Spleen (tissue), 11 donors: ENCODE data around the gene RBM22. TPM values are rescaled to one million over a fixed set of nuclear protein-coding genes. Genes with fewer than 3 reads are reported as not detected.

Experiments used
- DNase-seq: peaks from one replicate; pipeline ENCODE4 v3.0.0-alpha.2; 2020
- H3K27ac ChIP-seq, 8 donors: fragments of 200-600 bp; sonication (generic) in 7 of 8; 1 replicate in 4 of 8; 2 replicates in 4 of 8; pipeline versions ENCODE4 v1.5.0 to v1.8.0; 2016 to 2021; ENCODE audit warnings: inconsistent platforms in 4 of 8, mild to moderate bottlenecking in 4 of 8, moderate library complexity in 1 of 8
- H3K27me3 ChIP-seq, 7 donors: fragments of 200-600 bp; sonication (generic) in 6 of 7; replicated peaks in 1 of 7; 1 replicate in 4 of 7; 2 replicates in 3 of 7; pipeline versions ENCODE4 v1.5.0 to v1.8.0; 2016 to 2021; ENCODE audit warnings: inconsistent platforms in 3 of 7, mild to moderate bottlenecking in 1 of 7
- H3K36me3 ChIP-seq, 6 donors: fragments of 200-600 bp; sonication (generic) in 5 of 6; 1 replicate in 4 of 6; 2 replicates in 2 of 6; pipeline versions ENCODE4 v1.5.0 to v1.8.0; 2016 to 2021; ENCODE audit warnings: inconsistent platforms in 2 of 6
- H3K4me1 ChIP-seq, 6 donors: fragments of 200-600 bp; sonication (generic) in 5 of 6; 1 replicate in 3 of 6; 2 replicates in 3 of 6; pipeline versions ENCODE4 v1.5.0 to v1.8.0; 2016 to 2021; ENCODE audit warnings: inconsistent platforms in 3 of 6
- H3K4me3 ChIP-seq, 8 donors: fragments of 200-600 bp; sonication (generic) in 7 of 8; 1 replicate in 4 of 8; 2 replicates in 4 of 8; pipeline versions ENCODE4 v1.5.0 to v1.8.0; 2016 to 2021; ENCODE audit warnings: inconsistent platforms in 4 of 8, mild to moderate bottlenecking in 4 of 8, moderate library complexity in 2 of 8
- H3K9me3 ChIP-seq, 8 donors: fragments of 200-600 bp; sonication (generic) in 7 of 8; 1 replicate in 4 of 8; 2 replicates in 4 of 8; pipeline versions ENCODE4 v1.5.0 to v1.8.0; 2016 to 2021; ENCODE audit warnings: inconsistent platforms in 4 of 8
- CTCF ChIP-seq, 11 experiments: fragments of 200-600 bp in 7 of 11; fragments of 450-650 bp in 4 of 11; sonication (generic) in 4 of 11; IDR thresholded peaks in 8 of 11; conservative IDR thresholded peaks in 3 of 11; 1 replicate in 7 of 11; 2 replicates in 4 of 11; pipeline versions ENCODE4 v1.4.0 to v1.8.0; 2016 to 2021; ENCODE audit warnings: antibody characterized with exemption in 11 of 11, inconsistent platforms in 4 of 11, mild to moderate bottlenecking in 1 of 11
- POLR2A ChIP-seq, 3 donors: fragments of 450-650 bp; IDR thresholded peaks; one replicate each; pipeline ENCODE4 v1.5.1; 2017; ENCODE audit warnings: antibody characterized with exemption in 3 of 3, mild to moderate bottlenecking in 1 of 3
- POLR2AphosphoS5 ChIP-seq, 3 donors: sonication (generic); formaldehyde crosslinking; IDR thresholded peaks; one replicate each; pipeline ENCODE4 v1.5.1; 2017; ENCODE audit warnings: antibody characterized with exemption in 3 of 3
- WGBS, 5 donors: extraction: QIAGEN DNeasy Blood & Tissue Kit in 3 of 5; methylation state at CpG; one replicate each; pipeline versions ENCODE4 v1.1.5 to v1.1.7; 2013 to 2018; 5-methylcytosine and 5-hydroxymethylcytosine counted together
- intact Hi-C: fragments of 100-400 bp; cut with DNase I; formaldehyde crosslinking; loops from one replicate; pipeline ENCODE4 v1.15.0; 2023; ENCODE audit warnings: low total_unique reads
- polyA plus RNA-seq, 3 donors: library from polyadenylated mRNA; stranded (reverse); fragments of 200-250 nt; gene quantifications; one replicate each; pipeline ENCODE4 v1.2.1, GENCODE V29; 2013
- total RNA-seq, 7 donors: library from RNA; depleted of rRNA in 3 of 7; stranded (reverse); fragments of >200 nt in 3 of 7; fragmentation: NEBNext Ultra II Directional in 4 of 7; extraction: Animal tissue kit (Norgen Biotek cat#: 25700) in 4 of 7; gene quantifications; one replicate each; pipeline versions ENCODE4 v1.1.0 to v1.2.1, GENCODE V29; 2016 to 2021
- donor health status: healthy with polysubstance abuse.
- donor health status: DM: no; HTN: no; CAD: no; lungs with moderate emphysema.
- donor health status: DM: no; HTN: no; CAD: no.
- donor health status: Bipolar disorder and iron deficiency.
- donor health status: healthy.
- donor health status: DM: no; HTN: no; CAD: no.
- donor health status: DM: yes; HTN: yes; CAD: no.

The RBM22 gene
- total and polyA plus RNA-seq, 10 donors: 31.4 to 66.9 (median 56.5) TPM

GRCh38 chr5:150648294-150649107 lies 52.4 kb downstream of the RBM22 start:
- Histone ChIP-seq H3K27ac (peak overlapping the region in 5 of 8 donors; percentile 36 to 66 (median 61)), H3K36me3 (peaks cover 0 to 57% (median 22%) of the 10 kb centered on the region in 6 donors), H3K4me1 (peaks cover 16 to 100% (median 62%) of the 10 kb centered on the region in 6 donors), H3K4me3 (no peak overlapping the region), H3K27me3 (no peaks in the 10 kb centered on the region), H3K9me3 (no peaks in the 10 kb centered on the region)
- no peak for DNase-seq
- 86 to 92% (median 91%) methylated on average over 13 to 16 of the region's 16 CpGs for WGBS, 5 donors
- TF ChIP-seq POLR2AphosphoS5 (IDR thresholded peaks at IDR 0.05): no peak
- intact Hi-C loops: no loop called here

GRCh38 chr5:150647275-150648251 lies 53.3 kb downstream of the RBM22 start:
- no peaks in the 10 kb centered on the region for H3K27me3 ChIP-seq
- intact Hi-C loops: no loop called here
- H3K4me3 ChIP-seq: no peak overlapping the region
- H3K9me3 ChIP-seq: no peaks in the 10 kb centered on the region
- peaks cover 24 to 100% (median 68%) of the 10 kb centered on the region in 6 donors for H3K4me1 ChIP-seq
- H3K36me3 ChIP-seq: peaks cover 0 to 48% (median 20%) of the 10 kb centered on the region in 6 donors
- H3K27ac ChIP-seq: peak overlapping the region in 5 of 8 donors; percentile 28 to 61 (median 45)
- TF ChIP-seq CTCF (IDR thresholded peaks at IDR 0.05 in 8 of 11, conservative IDR thresholded peaks at IDR 0.05 in 3 of 11) (no peak), POLR2AphosphoS5 (IDR thresholded peaks at IDR 0.05) (peak in 2 of 3 donors; percentile 31 to 35)
- 61 to 88% (median 78%) methylated on average over 24 to 25 of the region's 25 CpGs for WGBS, 5 donors
- no peak for DNase-seq

- Histone ChIP-seq H3K9me3 (no peaks in the 10 kb centered on the region), H3K36me3 (peaks cover 0 to 25% (median 15%) of the 10 kb centered on the region in 6 donors), H3K27ac (peak overlapping the region in 7 of 8 donors; percentile 9 to 89 (median 83)), H3K4me1 (peaks cover 20 to 100% (median 58%) of the 10 kb centered on the region in 6 donors), H3K27me3 (no peaks in the 10 kb centered on the region), H3K4me3 (no peak overlapping the region)
- no peak for TF ChIP-seq CTCF (IDR thresholded peaks at IDR 0.05 in 8 of 11, conservative IDR thresholded peaks at IDR 0.05 in 3 of 11)
- peak in 1 of 3 donors; percentile 65 for TF ChIP-seq POLR2AphosphoS5 (IDR thresholded peaks at IDR 0.05)
- intact Hi-C loops: no loop called here
- WGBS, 5 donors: 65 to 74% (median 68%) methylated on average over 4 of the region's 4 CpGs
- DNase-seq: no peak
Observed at GRCh38 chr5:150645070-150645700, 55.7 kb downstream of the RBM22 start.

GRCh38 chr5:150644514-150644913 lies 56.3 kb downstream of the RBM22 start:
- peak overlapping the region in 7 of 8 donors; percentile 9 to 89 (median 83) for H3K27ac ChIP-seq
- no peaks in the 10 kb centered on the region for H3K27me3 ChIP-seq
- H3K9me3 ChIP-seq: no peaks in the 10 kb centered on the region
- peaks cover 0 to 19% (median 10%) of the 10 kb centered on the region in 6 donors for H3K36me3 ChIP-seq
- H3K4me1 ChIP-seq: peaks cover 22 to 100% (median 56%) of the 10 kb centered on the region in 6 donors
- 49 to 69% (median 61%) methylated on average over 2 of the region's 2 CpGs for WGBS, 5 donors
- DNase-seq: no peak
- TF ChIP-seq CTCF (IDR thresholded peaks at IDR 0.05 in 8 of 11, conservative IDR thresholded peaks at IDR 0.05 in 3 of 11) (no peak), POLR2A (IDR thresholded peaks at IDR 0.05) (no peak), POLR2AphosphoS5 (IDR thresholded peaks at IDR 0.05) (no peak)
- intact Hi-C loops: no loop called here
- H3K4me3 ChIP-seq: no peak overlapping the region
